Superior temporal gyrus (tissue), 1 donor: ENCODE measurements around the gene ABLIM2.

Experiments used
- DNase-seq: peaks from one replicate; pipeline ENCODE4 v3.0.0-alpha.2; 2016; ENCODE audit errors: extremely low spot score

ABLIM2 gene

GRCh38 chr4:8192748-8193738 is 34.4 kb upstream of the ABLIM2 start:
- peak; percentile 47 for DNase-seq

- peak; percentile 46 for DNase-seq
Measured at GRCh38 chr4:8191136-8191747, 32.6 kb upstream of the ABLIM2 start.

DNA sequence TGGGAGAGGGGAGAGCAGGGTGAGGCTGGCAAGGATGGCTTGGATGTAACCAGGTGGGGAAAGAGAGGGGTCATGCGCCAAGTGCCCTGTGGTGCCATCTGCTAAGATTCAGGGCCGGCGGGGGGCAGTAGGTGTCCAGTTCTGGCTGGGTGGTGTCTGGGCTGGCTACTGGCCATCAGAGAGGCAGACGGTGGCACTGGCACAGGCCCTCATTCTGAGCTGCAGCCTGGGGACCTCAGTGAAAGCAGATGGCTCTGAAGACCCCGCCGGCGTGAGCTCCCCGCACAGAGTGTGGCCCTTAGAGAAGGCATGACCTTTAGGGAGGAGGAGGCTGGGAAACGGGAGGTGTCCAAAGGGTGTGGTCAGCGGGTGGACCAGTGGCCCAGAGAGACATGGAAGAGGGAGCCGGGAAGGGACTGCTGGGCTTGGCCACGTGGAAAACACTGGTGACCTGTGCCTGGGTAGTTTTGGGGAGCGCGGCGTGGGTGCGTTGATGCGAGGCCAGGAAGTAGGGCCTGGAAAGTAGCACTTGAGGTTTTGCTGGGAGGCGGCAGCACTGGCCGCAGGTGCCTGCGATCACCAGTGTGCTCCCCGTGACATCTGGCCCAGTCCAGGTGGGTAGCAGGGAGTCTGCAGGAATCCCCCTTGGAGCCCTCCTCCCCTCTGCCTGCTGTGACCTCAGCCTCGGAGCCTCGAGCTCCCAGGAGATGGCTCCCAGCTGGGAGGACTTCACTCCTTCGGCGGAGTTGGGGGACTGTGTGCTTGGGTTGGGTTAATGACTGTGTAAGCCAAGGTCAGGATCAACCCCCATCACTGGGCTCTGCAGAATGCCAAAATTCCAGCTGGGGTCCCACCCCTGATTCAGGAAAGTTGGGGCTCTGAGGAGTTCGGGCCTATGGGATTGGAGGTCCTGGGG is 31.2 kb upstream of the ABLIM2 start:
- no peak for DNase-seq

- no peak for DNase-seq
Measured at GRCh38 chr4:8188743-8189550, 30.3 kb upstream of the ABLIM2 start.

GRCh38 chr4:8188085-8188484 is 29.5 kb upstream of the ABLIM2 start:
- no peak for DNase-seq

GRCh38 chr4:8185930-8186329 is 27.3 kb upstream of the ABLIM2 start:
- DNase-seq: no peak

GRCh38 chr4:8185295-8185694 is 26.7 kb upstream of the ABLIM2 start:
- no peak for DNase-seq

GRCh38 chr4:8184061-8184460 is 25.4 kb upstream of the ABLIM2 start:
- no peak for DNase-seq

- no peak for DNase-seq
Measured at GRCh38 chr4:8182858-8183725, 24.5 kb upstream of the ABLIM2 start.

DNA sequence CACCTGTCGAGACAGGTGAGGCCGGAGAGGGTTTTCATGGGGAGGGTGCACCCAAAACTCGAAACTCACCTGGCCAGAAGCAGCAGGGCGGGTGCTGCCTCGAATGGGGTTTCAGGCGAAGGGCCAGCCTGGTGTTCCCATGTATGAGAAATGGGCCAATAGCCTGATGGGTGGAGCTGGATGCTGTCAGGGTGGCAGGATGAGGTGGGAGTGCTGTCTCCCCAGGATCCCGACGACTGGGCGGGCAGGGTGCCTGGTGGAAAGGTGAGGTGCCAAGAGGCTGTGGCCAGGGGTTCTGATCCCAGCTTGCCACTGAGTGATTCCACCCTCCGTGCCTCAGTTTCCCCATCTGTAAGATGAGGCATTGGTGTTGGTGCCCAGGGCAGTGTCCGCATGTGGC is 23.7 kb upstream of the ABLIM2 start:
- no peak for DNase-seq

DNA sequence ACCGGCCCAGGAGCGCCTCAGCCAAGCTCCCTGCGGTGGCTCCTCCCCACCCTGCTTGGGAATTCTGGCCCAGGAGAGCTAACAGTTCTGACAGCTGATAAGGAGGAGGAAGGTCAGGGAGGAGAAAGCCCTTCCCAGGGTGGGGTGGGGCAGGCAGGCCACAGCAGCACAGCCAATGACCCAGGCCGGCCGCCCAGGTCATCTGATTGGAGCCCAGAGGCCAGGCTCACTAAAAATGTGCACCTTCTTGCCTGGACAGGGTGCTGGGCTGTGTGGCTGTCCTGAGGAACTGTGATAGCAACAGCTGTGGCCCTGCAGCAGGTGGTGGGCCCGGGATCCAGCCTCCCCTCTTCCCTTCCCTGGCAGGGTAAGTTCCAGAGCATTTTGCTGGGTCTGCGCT is 23.2 kb upstream of the ABLIM2 start:
- no peak for DNase-seq

GRCh38 chr4:8181119-8181518 is 22.5 kb upstream of the ABLIM2 start:
- DNase-seq: no peak

DNA sequence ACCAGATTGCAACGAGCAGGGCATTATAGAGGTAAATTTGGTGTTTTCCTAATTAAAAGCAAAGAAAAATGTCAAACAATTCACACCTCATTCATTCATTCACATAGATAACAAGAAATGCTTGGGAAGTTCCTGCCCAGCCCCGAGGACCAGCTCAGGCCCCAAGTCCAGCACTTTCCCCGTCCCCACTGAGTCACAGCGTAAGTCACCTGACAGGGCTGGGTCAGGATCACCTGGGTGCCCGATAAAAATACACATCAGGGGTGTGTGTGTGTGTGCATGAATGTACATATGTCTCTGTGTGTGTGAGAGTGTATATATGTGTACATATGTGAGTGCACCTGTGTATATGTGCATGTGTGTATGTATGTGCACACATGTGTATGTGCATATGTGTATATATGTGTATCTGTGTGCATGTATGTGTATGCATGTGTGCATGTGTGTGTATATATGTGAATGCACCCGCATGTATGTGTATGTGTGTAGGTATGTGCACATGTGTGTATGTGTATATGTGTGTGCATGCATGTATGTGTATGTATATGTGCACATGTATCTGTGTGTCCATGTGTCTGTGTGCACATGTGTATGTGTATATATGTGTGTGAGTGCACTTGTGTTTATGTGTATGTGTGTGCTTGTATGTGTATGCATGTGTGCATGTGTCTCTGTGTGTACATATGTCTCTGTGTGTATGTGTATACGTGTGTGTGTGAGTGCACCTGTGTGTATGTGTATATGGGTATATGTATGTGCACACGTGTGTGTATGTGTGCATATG is 21.9 kb upstream of the ABLIM2 start:
- DNase-seq: no peak

DNA sequence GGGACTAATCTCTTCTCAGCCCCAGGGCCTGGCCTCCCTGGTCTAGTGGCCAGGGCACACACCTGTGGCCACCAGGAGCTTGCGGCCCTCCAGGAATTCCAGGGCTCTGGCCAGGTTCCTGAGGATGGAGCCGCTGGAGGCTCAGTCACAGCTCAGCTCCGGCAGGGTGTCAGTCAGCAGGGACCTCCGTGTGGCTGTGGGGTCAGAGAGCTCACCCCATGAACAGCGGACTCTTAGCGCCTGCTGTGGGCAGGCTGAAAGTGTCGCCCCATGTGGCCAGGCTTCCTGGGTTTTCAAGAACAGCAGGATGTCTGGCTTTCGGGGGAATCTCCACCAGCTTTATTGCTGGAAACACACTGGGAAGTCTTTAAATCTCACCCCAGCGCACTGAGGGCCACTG is 21.2 kb upstream of the ABLIM2 start:
- DNase-seq: no peak

- no peak for DNase-seq
Measured at GRCh38 chr4:8179074-8179473, 20.5 kb upstream of the ABLIM2 start.

GRCh38 chr4:8177956-8178355 is 19.3 kb upstream of the ABLIM2 start:
- DNase-seq: no peak

DNA sequence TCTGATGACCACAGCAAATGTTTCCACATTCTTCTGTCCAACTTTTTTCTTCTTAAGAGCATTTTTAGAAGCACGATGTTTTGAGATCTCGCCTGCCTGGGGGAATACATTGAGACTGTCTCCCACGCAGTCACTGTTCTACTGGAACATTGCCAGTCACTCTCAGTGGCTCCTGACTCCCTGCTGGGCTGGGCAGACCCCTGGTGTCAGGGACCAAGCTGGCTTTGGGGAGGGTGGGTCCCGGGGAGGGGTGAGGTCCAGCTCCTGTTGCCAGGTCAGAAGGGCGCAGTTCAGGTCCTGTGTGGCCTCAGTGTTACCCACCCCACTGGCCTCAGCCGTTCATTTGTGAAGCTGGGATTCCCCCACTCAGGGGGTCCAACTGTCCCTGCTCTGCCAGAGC is 18.9 kb upstream of the ABLIM2 start:
- no peak for DNase-seq

DNA sequence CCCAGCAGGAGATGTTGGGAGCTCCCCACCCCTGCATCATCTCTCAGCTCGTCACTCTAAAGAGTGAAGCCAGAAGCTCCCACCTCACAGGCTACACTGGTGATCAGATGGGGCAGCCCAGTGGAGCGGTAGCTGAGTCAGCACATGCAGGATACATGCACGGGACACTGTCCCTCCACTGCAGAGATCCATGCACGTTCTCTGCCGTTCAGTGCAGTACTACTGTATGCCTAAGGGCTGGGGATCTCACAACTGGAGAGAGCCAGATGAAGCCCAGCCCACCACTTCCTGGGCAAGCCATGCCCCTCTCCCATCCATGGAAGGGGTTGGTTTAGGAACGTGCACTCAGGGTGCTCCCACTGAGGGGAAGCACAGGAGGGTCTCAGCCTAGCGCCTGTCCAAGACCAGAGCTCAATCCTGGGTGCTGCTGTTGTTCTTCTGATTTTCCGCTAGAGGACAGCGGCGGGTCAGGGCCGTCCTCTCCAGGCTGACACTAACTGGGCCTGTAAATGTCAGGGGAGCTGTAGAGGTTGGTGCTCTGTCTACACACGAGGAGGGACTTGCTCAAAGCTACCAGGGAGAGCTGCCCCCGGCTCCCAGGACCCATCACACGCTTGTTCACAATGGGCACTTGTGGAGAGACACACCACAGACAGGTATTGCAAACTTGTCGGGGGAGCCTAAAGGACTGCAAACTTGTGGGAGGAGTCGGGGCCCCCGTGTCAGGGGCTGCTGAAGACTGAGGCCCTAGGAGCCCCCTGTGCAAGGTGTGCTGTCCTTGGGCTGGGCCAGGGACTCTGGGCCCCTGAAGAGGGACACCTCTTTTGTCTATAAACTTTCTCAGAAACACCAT is 18.2 kb upstream of the ABLIM2 start:
- no peak for DNase-seq

DNA sequence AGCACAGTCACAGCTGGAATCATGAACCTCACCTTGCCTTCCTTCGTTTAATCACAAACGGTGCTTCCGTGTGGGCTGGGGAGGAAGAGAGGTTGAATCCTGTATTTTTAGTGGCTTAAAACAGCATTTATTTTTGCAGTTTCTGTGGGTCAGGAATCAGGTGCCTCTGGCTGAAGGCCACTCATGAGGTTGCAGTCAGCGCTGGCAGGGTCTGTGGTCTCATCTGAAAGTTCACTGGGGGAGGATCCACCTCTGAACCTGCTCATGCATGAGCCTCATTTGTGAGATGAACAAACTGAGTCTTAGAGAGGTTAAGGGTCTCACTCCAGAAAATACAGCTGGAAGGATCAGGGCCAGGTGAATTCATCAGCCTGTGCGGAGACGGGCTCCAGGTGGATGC is 17.1 kb upstream of the ABLIM2 start:
- no peak for DNase-seq
